IMR-90 (cell line): ENCODE results near the gene RYR3. TPM values are rescaled to one million over a fixed set of nuclear protein-coding genes. Genes with fewer than 3 reads are reported as not detected.

Source experiments
- ATAC-seq: fragments of 200-7000 bp; cut with Tn5 transposase; 2 replicates; pipeline ENCODE4 v1.9.1; 2020; ENCODE audit warnings: low read depth, mild to moderate bottlenecking, moderate library complexity
- BruUV-seq: library from RNA; stranded (reverse); fragments of 400-500 nt; replicated peaks from 2 replicates; lab custom pipeline; 2021; lab: Mats Ljungman, UMichigan
- CTCF ChIA-PET: fragments of 300-600 bp; formaldehyde crosslinking; extraction: SDS; loops from one replicate; lab custom pipeline; 2021; ENCODE audit warnings: antibody characterized with exemption; lab: Yijun Ruan, JAX
- POLR2A ChIA-PET: fragments of 300-600 bp; sonication (Branson Sonifier 250); formaldehyde crosslinking; loops from one replicate; lab custom pipeline; 2022; ENCODE audit warnings: antibody characterized with exemption; ENCODE audit not compliant: unreplicated experiment; lab: Charles Lee
- DNase-seq: peaks from one replicate; pipeline ENCODE4 v3.0.0; 2013
- H2AFZ ChIP-seq: replicated peaks from 2 replicates; pipeline ENCODE3; 2013; ENCODE audit warnings: low read length, mild to moderate bottlenecking; ENCODE audit not compliant: poor library complexity
- H2AK5ac ChIP-seq: 2 replicates; pipeline ENCODE4 v1.6.1; 2013; ENCODE audit warnings: low read depth, low read length, inconsistent platforms
- H2AK9ac ChIP-seq: replicated peaks from 2 replicates; pipeline ENCODE3; 2013; ENCODE audit warnings: mild to moderate bottlenecking, low read depth, low read length, moderate library complexity; ENCODE audit not compliant: poor library complexity
- H2BK120ac ChIP-seq: 2 replicates; pipeline ENCODE4 v1.6.1; 2013; ENCODE audit warnings: low read depth, low read length, inconsistent platforms
- H2BK15ac ChIP-seq: 3 replicates; pipeline ENCODE4 v1.6.1; 2013; ENCODE audit warnings: low read depth, low read length, inconsistent platforms
- H2BK20ac ChIP-seq: 2 replicates; pipeline ENCODE4 v1.6.1; 2013; ENCODE audit warnings: low read depth, mild to moderate bottlenecking, inconsistent platforms, low read length, moderate library complexity
- H2BK5ac ChIP-seq: 2 replicates; pipeline ENCODE4 v1.6.1; 2013; ENCODE audit warnings: mild to moderate bottlenecking, low read depth, low read length, inconsistent platforms; ENCODE audit not compliant: poor library complexity, severe bottlenecking
- H3K14ac ChIP-seq: replicated peaks from 2 replicates; pipeline ENCODE4 v1.6.1; 2013; ENCODE audit warnings: low read depth, low read length, inconsistent platforms
- H3K18ac ChIP-seq: 2 replicates; pipeline ENCODE4 v1.6.1; 2013; ENCODE audit warnings: low read depth, low read length, control low read depth
- H3K23ac ChIP-seq: 2 replicates; pipeline ENCODE4 v1.6.1; 2013; ENCODE audit warnings: low read depth, low read length, inconsistent platforms
- H3K27ac ChIP-seq: 2 replicates; pipeline ENCODE4 v1.5.1; 2013; ENCODE audit warnings: mild to moderate bottlenecking, control low read depth, low read length; ENCODE audit not compliant: insufficient read depth
- H3K27me3 ChIP-seq: 2 replicates; pipeline ENCODE4 v1.6.1; 2013; ENCODE audit warnings: low read length; ENCODE audit not compliant: control insufficient read depth, insufficient read depth
- H3K36me3 ChIP-seq: 2 replicates; pipeline ENCODE4 v1.6.1; 2013; ENCODE audit warnings: low read length, mixed read lengths; ENCODE audit not compliant: control insufficient read depth, insufficient read depth
- H3K4ac ChIP-seq: 2 replicates; pipeline ENCODE4 v1.6.1; 2013; ENCODE audit warnings: low read depth, low read length, inconsistent platforms
- H3K4me1 ChIP-seq: 2 replicates; pipeline ENCODE4 v1.6.1; 2013; ENCODE audit warnings: low read length, mixed read lengths; ENCODE audit not compliant: control insufficient read depth, insufficient read depth
- H3K4me2 ChIP-seq: 2 replicates; pipeline ENCODE4 v1.6.1; 2013; ENCODE audit warnings: low read depth, mild to moderate bottlenecking, control low read depth, low read length, moderate library complexity
- H3K4me3 ChIP-seq: 2 replicates; pipeline ENCODE4 v1.5.1; 2013; ENCODE audit warnings: low read depth, mild to moderate bottlenecking, control low read depth, low read length, moderate library complexity; ENCODE audit not compliant: insufficient read depth
- H3K56ac ChIP-seq: 2 replicates; pipeline ENCODE4 v1.6.1; 2013; ENCODE audit warnings: low read length, inconsistent platforms; ENCODE audit not compliant: insufficient read depth; ENCODE audit errors: extremely low read depth
- H3K79me1 ChIP-seq, 2 experiments: 2 replicates each; pipeline ENCODE4 v1.6.1; 2013; ENCODE audit warnings: low read length in 2 of 2, inconsistent platforms in 1 of 2, low read depth in 1 of 2
- H3K9ac ChIP-seq: 2 replicates; pipeline ENCODE4 v1.6.1; 2013; ENCODE audit warnings: low read depth, low read length, control low read depth
- H3K9me1 ChIP-seq: 2 replicates; pipeline ENCODE4 v1.6.1; 2013; ENCODE audit warnings: low read length, inconsistent platforms; ENCODE audit not compliant: insufficient read depth
- H3K9me3 ChIP-seq: 2 replicates; pipeline ENCODE4 v1.6.1; 2013; ENCODE audit warnings: low read length; ENCODE audit not compliant: control insufficient read depth, insufficient read depth
- H4K20me1 ChIP-seq: 2 replicates; pipeline ENCODE4 v1.6.1; 2013; ENCODE audit warnings: low read length, inconsistent platforms; ENCODE audit not compliant: insufficient read depth
- H4K5ac ChIP-seq: 2 replicates; pipeline ENCODE4 v1.6.1; 2013; ENCODE audit warnings: mild to moderate bottlenecking, low read depth, low read length, control low read depth
- H4K8ac ChIP-seq, 2 experiments: 2 replicates each; pipeline ENCODE4 v1.6.1; 2013; ENCODE audit warnings: low read depth in 2 of 2, low read length in 2 of 2, control low read depth in 1 of 2, inconsistent platforms in 1 of 2
- H4K91ac ChIP-seq: 2 replicates; pipeline ENCODE4 v1.6.1; 2013; ENCODE audit warnings: low read depth, low read length, inconsistent platforms; ENCODE audit not compliant: insufficient read depth
- FOS ChIP-seq: fragments of 150-350 bp; IDR thresholded peaks from 2 replicates; pipeline ENCODE4 v1.6.1; 2016; ENCODE audit warnings: low read depth, low read length
- USF2 ChIP-seq: fragments of 150-350 bp; IDR thresholded peaks from 2 replicates; pipeline ENCODE4 v1.6.1; 2017; ENCODE audit warnings: mild to moderate bottlenecking, antibody characterized with exemption, low read length, low read depth
- WGBS, 2 experiments: methylation state at CpG; one replicate each; pipeline versions ENCODE4 v1.1.5 to v1.1.7; 2013; ENCODE audit warnings: missing lambda C conversion rate in 2 of 2; ENCODE audit not compliant: insufficient read length in 1 of 2; ENCODE audit errors: extremely low coverage in 2 of 2; 5-methylcytosine and 5-hydroxymethylcytosine counted together
- dilution Hi-C: fragments of 300-500 bp; cut with HindIII; formaldehyde crosslinking; loops from one replicate; pipeline ENCODE4 v1.14.3; 2018; ENCODE audit warnings: low sequenced_read_pairs; ENCODE audit not compliant: unreplicated experiment
- in situ Hi-C: fragments of 300-500 bp; cut with MboI; formaldehyde crosslinking; loops from 3 replicates; pipeline ENCODE4 v1.14.3; 2019; ENCODE audit warnings: low sequenced_read_pairs, inconsistent platforms, mixed read lengths
- intact Hi-C: fragments of 100-400 bp; cut with micrococcal nuclease; formaldehyde crosslinking; loops from 2 replicates; pipeline ENCODE4 v1.10.0; 2022
- polyA plus RNA-seq, 3 experiments: library from polyadenylated mRNA; depleted of rRNA; stranded (reverse); fragments of >200 nt; gene quantifications; 2 replicates each; pipeline ENCODE4 v1.2.3, GENCODE V29; 2012; ENCODE audit warnings: low replicate concordance in 1 of 3
- total RNA-seq: library from RNA; depleted of rRNA; stranded (reverse); fragments of >200 nt; gene quantifications from 2 replicates; pipeline ENCODE4 v1.2.3, GENCODE V29; 2012

RYR3 gene
- total and polyA plus RNA-seq, 2 of the 4 experiments (the other 2 are of a cell fraction), result 0.18 TPM; not detected in 1

DNA sequence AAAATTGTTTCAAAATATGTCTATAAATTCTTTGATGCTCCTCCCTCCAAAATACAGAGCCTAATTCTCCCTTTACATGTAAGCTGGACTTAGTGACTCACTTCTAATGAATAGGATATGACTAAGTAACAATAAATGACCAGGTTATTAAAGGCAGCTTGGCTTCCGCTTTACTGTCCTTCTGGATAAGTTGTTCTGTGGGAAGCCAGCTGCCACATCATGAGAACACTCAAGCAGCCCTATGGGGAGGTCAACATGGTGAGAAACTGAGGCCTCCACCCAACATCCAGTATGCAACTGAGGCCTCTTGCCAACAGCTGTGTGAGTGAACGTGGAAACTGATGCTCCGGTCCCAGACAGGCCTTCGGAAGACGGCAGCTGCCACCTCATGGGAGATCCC is 410.2 kb downstream of the RYR3 start:
- H2BK120ac ChIP-seq, result no peak overlapping the region
- peak overlapping the region; percentile 23 for H2AK9ac ChIP-seq
- H3K27me3 ChIP-seq, result no peaks in the 10 kb centered on the region; the same call in 1 of the 2 replicates
- no peak overlapping the region; the same call in 1 of the 2 replicates for H2AK5ac ChIP-seq
- H3K4me1 ChIP-seq, result no peaks in the 10 kb centered on the region; the same call in 1 of the 2 replicates
- peak overlapping the region; percentile 78 for H2AFZ ChIP-seq
- TF ChIP-seq FOS, result 0 out of 2 replicates have a peak, but pooled peaks have one; percentile 26
- TF ChIP-seq USF2, result no peak
- H4K8ac ChIP-seq, result peak overlapping the region in 1 of 2 experiments; percentile 54; a peak in 1 of 4 replicates
- no peak overlapping the region for H3K4ac ChIP-seq
- no peaks in the 10 kb centered on the region for H3K9me3 ChIP-seq
- no peak overlapping the region for H3K18ac ChIP-seq
- no peak overlapping the region for H4K91ac ChIP-seq
- 72% methylated on average over 3 of the region's 5 CpGs; no CpG with 5 or more reads in 1 of the 2 experiments for WGBS, 2 experiments
- H3K4me2 ChIP-seq, result no peak overlapping the region
- H3K14ac ChIP-seq, result no peak overlapping the region
- BruUV-seq, result no TSS peak
- H2BK15ac ChIP-seq, result no peak overlapping the region; the same call in 2 of the 3 replicates
- H3K4me3 ChIP-seq, result no peak overlapping the region
- no peaks in the 10 kb centered on the region for H4K20me1 ChIP-seq
- H3K36me3 ChIP-seq, result no peaks in the 10 kb centered on the region
- dilution Hi-C loops (no loop called here), in situ Hi-C loops (no loop called here), intact Hi-C loops (no loop called here)
- peak; percentile 84 for DNase-seq
- no peaks in the 10 kb centered on the region for H3K79me1 ChIP-seq
- H2BK20ac ChIP-seq, result no peak overlapping the region
- H3K56ac ChIP-seq, result no peak overlapping the region
- H3K9me1 ChIP-seq, result no peaks in the 10 kb centered on the region
- H2BK5ac ChIP-seq, result peak overlapping the region; percentile 7
- no peak overlapping the region for H4K5ac ChIP-seq
- ATAC-seq, result peak; percentile 32; the same call in 1 of the 2 replicates
- H3K9ac ChIP-seq, result no peak overlapping the region
- no peak overlapping the region for H3K23ac ChIP-seq
- H3K27ac ChIP-seq, result no peak overlapping the region; the same call in 1 of the 2 replicates
- ChIA-PET POLR2A (no interaction called here), CTCF (no interaction called here)
